ENCODE measurements around the gene DUSP22. TPM values are rescaled to one million over a fixed set of nuclear protein-coding genes. Genes with fewer than 3 reads are reported as not detected.

The DUSP22 gene
- total and polyA plus RNA-seq, 9 of the 15 experiments (the other 6 are each of a cell fraction or from before 2014, with no cell fraction given), result 9.3 to 19.4 (median 11.8) TPM

GRCh38 chr6:281469-282103, 10.7 kb upstream of the DUSP22 start:
- in situ Hi-C loops (cut with MboI), result no loop called here
- Histone ChIP-seq H3K79me2 (ENCODE audit: control insufficient read depth, insufficient read depth, low read length) (no peaks in the 10 kb centered on the region), H2AFZ (ENCODE audit: low read depth, low read length) (no peak overlapping the region), H3K27me3 (ENCODE audit: control insufficient read depth in 2 of 2, insufficient read depth in 2 of 2, low read length in 2 of 2) (peaks cover 36 to 52% of the 10 kb centered on the region in 2 experiments), H3K27ac (ENCODE audit: extremely low read depth, low read depth, low read length) (no peak overlapping the region), H3K4me3 (no peak overlapping the region), H3K9me3 (replicated peaks; ENCODE audit: control insufficient read depth, insufficient read depth, low read depth, low read length) (no peaks in the 10 kb centered on the region), H3K4me2 (ENCODE audit: insufficient read depth, low read length) (no peak overlapping the region), H3K9me1 (ENCODE audit: control insufficient read depth, insufficient read depth, low read length) (no peaks in the 10 kb centered on the region), H4K20me1 (replicated peaks; ENCODE audit: control insufficient read depth, insufficient read depth, low read length) (no peaks in the 10 kb centered on the region; the same call in 1 of the 2 replicates), H3K36me3 (ENCODE audit: control insufficient read depth, insufficient read depth, low read length) (no peaks in the 10 kb centered on the region), H3K4me1 (replicated peaks in 1 of 2; ENCODE audit: control insufficient read depth in 2 of 2, insufficient read depth in 2 of 2, low read length in 2 of 2) (no peaks in the 10 kb centered on the region), H3K9ac (ENCODE audit: insufficient read depth in 1 of 2, low read depth in 2 of 2, low read length in 2 of 2) (no peak overlapping the region)
- WGBS (ENCODE audit: insufficient coverage, low coverage, missing lambda C conversion rate), result 2% methylated on average over 7 of the region's 7 CpGs
- TF ChIP-seq RBM25 (IDR thresholded peaks at IDR 0.05; ENCODE audit: low read depth, low read length, severe bottlenecking) (peak; percentile 70), ZNF253 (CRISPR knock-in tag; conservative IDR thresholded peaks at IDR 0.05) (no peak), MCM7 (IDR thresholded peaks at IDR 0.05) (0 out of 4 replicates have a peak, but pooled peaks of 1 of the 2 experiments have one; percentile 26), ZFP36 (IDR thresholded peaks at IDR 0.05; ENCODE audit: low read depth, low read length, partially characterized antibody) (peak; percentile 89), ZBTB43 (CRISPR knock-in tag; IDR thresholded peaks at IDR 0.05) (no peak)
- intact Hi-C loops (cut with micrococcal nuclease), result no loop called here
- no TSS peak for BruUV-seq (replicated peaks)
- DNase-seq (ENCODE audit: extremely low read depth in 1 of 4, low spot score in 3 of 4) (no peak), FAIRE-seq (no peak), ATAC-seq (no peak)
- ChIA-PET CTCF (ENCODE audit: low intra/inter-chr PET ratio) (no interaction called here), POLR2A (no interaction called here)
